Neural progenitor cell (in vitro differentiated cells): ENCODE measurements around the gene STEAP1.

Experiments used
- EZH2 ChIP-seq: fragments of 200-600 bp; sonication (generic); IDR thresholded peaks from 2 replicates; pipeline ENCODE4 v1.6.1; 2017; ENCODE audit warnings: antibody characterized with exemption, mild to moderate bottlenecking, moderate library complexity
- EZH2phosphoT487 ChIP-seq: fragments of 200-600 bp; sonication (generic); IDR thresholded peaks from 2 replicates; pipeline ENCODE4 v1.6.1; 2017; ENCODE audit warnings: antibody characterized with exemption
- TF ChIP-seq, protein P1 (sequence below): fragments of 200-600 bp; sonication (generic); IDR thresholded peaks from 2 replicates; pipeline ENCODE4 v1.5.1; 2017; ENCODE audit warnings: antibody characterized with exemption, mild to moderate bottlenecking

DNA sequence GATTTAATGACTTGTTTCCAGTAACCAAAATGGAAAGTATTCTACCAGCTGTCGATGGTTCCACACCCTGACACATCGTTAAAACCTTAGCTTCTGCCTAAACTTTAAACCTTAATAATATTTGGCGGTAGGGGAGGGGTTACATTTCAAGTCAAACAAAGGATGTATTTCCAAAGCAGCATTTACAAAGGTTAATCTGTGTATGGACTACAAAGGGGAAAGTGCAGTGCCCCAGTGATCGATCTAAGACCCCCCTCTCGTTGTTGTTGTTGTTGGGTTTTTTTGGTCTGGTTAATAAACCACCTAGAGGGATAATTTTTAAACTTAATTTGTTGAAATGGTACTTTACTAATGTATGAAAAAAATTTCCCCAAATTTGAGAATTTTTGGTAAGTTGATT, 56.2 kb downstream of the STEAP1 start:
- TF ChIP-seq, protein P1, sequence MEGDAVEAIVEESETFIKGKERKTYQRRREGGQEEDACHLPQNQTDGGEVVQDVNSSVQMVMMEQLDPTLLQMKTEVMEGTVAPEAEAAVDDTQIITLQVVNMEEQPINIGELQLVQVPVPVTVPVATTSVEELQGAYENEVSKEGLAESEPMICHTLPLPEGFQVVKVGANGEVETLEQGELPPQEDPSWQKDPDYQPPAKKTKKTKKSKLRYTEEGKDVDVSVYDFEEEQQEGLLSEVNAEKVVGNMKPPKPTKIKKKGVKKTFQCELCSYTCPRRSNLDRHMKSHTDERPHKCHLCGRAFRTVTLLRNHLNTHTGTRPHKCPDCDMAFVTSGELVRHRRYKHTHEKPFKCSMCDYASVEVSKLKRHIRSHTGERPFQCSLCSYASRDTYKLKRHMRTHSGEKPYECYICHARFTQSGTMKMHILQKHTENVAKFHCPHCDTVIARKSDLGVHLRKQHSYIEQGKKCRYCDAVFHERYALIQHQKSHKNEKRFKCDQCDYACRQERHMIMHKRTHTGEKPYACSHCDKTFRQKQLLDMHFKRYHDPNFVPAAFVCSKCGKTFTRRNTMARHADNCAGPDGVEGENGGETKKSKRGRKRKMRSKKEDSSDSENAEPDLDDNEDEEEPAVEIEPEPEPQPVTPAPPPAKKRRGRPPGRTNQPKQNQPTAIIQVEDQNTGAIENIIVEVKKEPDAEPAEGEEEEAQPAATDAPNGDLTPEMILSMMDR, result no peak
- TF ChIP-seq EZH2 (no peak), EZH2phosphoT487 (no peak)
